ENCODE results near the gene MUC13. TPM values are rescaled to one million over a fixed set of nuclear protein-coding genes. Genes with fewer than 3 reads are reported as not detected.
A peak's percentile ranks its signal among the peaks of the same experiment; 100 is the strongest.

MUC13 gene
- total RNA-seq, 3 donors from 2014 or later: 3.9 TPM; not detected in 2

DNA sequence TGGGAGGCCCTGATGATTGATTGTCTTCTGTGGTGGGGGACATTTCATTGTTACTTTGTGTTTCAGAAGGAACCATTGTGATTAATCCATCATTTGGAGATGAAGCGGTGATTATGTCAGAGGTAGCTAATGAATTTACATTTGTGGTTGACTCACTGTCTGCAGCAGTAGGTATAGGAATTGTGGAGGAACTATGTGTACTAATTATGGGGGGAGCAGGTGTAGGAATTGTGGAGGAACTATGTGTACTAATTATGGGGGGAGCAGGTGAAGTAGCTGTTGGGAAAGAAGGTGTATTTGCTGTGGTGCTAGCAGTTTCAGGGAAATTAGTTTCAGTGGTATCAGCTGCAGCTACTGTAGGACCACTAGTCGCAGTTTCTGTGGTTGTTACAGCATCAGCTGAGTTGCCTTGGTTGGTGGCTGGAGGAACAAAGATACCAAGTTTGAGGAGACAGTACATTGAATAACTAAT is 6.9 kb downstream of the MUC13 start:
- Histone ChIP-seq H3K27me3 (no peaks in the 10 kb centered on the region), H3K9me3 (no peaks in the 10 kb centered on the region), H3K36me3 (no peaks in the 10 kb centered on the region), H3K4me1 (no peaks in the 10 kb centered on the region), H3K27ac (no peak overlapping the region), H3K4me3 (no peak overlapping the region)
- DNase-seq (ENCODE audit: low spot score in 2 of 2): no peak
- TF ChIP-seq, protein P1, sequence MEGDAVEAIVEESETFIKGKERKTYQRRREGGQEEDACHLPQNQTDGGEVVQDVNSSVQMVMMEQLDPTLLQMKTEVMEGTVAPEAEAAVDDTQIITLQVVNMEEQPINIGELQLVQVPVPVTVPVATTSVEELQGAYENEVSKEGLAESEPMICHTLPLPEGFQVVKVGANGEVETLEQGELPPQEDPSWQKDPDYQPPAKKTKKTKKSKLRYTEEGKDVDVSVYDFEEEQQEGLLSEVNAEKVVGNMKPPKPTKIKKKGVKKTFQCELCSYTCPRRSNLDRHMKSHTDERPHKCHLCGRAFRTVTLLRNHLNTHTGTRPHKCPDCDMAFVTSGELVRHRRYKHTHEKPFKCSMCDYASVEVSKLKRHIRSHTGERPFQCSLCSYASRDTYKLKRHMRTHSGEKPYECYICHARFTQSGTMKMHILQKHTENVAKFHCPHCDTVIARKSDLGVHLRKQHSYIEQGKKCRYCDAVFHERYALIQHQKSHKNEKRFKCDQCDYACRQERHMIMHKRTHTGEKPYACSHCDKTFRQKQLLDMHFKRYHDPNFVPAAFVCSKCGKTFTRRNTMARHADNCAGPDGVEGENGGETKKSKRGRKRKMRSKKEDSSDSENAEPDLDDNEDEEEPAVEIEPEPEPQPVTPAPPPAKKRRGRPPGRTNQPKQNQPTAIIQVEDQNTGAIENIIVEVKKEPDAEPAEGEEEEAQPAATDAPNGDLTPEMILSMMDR (IDR thresholded peaks at IDR 0.05): no peak
- TF ChIP-seq POLR2AphosphoS5 (IDR thresholded peaks at IDR 0.05) (no peak), POLR2A (IDR thresholded peaks at IDR 0.05) (no peak)
- intact Hi-C loops (cut with DNase I; ENCODE audit: low total_unique reads): no loop called here

DNA sequence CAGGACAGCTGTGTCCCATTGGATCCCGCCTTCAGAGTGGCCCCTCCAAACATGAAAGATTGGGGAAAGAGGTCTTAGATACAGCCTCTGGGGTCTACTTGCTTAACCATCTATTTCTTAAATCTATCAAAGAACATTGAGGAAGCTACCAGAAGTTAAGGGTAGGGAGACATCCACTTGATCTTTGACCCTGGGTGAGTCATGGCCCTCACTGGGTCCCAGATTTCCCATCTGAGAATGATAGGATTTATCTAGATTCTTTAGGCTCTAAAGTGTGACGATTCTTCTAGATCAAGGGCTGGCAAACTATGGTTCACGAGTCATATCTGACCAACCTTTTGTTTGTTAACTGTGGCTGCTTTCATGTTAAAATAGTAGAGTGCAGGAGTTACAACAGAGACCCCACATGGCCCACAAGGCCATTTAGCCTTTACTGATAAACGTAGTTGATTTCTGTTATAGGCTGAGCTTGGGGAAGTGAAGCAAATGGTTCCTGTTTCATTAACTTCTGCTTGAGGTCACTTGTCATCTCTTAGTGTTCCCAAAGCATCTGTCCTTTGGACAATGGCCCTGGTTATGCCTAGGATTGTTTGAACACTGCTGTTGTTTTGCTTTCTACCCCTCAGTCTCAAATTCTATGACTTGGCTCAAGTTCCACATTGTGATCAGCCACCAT is 8.0 kb downstream of the MUC13 start:
- H3K9me3 ChIP-seq: no peaks in the 10 kb centered on the region
- no peak for DNase-seq (ENCODE audit: low spot score in 2 of 2)
- TF ChIP-seq, protein P1 (IDR thresholded peaks at IDR 0.05): no peak
- no peak for TF ChIP-seq POLR2A (IDR thresholded peaks at IDR 0.05)
- no peak for TF ChIP-seq POLR2AphosphoS5 (IDR thresholded peaks at IDR 0.05)
- H3K27ac ChIP-seq: no peak overlapping the region
- H3K4me3 ChIP-seq: no peak overlapping the region
- no peaks in the 10 kb centered on the region for H3K27me3 ChIP-seq
- H3K4me1 ChIP-seq: no peaks in the 10 kb centered on the region
- H3K36me3 ChIP-seq: no peaks in the 10 kb centered on the region
- intact Hi-C loops (cut with DNase I; ENCODE audit: low total_unique reads): no loop called here

DNA sequence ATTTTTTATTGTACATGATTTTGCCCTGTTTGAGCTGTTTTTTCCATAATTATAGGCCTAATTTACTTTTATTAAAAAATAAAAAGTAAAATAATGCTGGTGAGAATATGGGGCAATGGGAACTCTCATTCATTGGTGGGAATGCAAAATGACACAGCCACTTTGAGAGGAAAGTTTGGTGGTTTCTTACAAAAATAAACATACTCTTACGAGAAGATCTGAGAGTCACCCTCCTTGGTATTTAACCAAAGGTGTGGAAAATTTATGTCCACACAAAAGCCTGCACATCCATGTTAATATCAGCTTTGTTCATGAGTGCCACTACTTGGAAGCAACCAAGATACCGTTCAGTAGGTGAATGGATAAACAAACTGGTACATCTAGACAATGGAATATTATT is 9.8 kb downstream of the MUC13 start:
- no peaks in the 10 kb centered on the region for H3K4me1 ChIP-seq
- no peaks in the 10 kb centered on the region for H3K9me3 ChIP-seq
- no peak overlapping the region for H3K27ac ChIP-seq
- no peaks in the 10 kb centered on the region for H3K36me3 ChIP-seq
- no peak for DNase-seq (ENCODE audit: low spot score in 2 of 2)
- TF ChIP-seq, protein P1 (IDR thresholded peaks at IDR 0.05): no peak
- no peaks in the 10 kb centered on the region for H3K27me3 ChIP-seq
- intact Hi-C loops (cut with DNase I; ENCODE audit: low total_unique reads): no loop called here
- H3K4me3 ChIP-seq: no peak overlapping the region

DNA sequence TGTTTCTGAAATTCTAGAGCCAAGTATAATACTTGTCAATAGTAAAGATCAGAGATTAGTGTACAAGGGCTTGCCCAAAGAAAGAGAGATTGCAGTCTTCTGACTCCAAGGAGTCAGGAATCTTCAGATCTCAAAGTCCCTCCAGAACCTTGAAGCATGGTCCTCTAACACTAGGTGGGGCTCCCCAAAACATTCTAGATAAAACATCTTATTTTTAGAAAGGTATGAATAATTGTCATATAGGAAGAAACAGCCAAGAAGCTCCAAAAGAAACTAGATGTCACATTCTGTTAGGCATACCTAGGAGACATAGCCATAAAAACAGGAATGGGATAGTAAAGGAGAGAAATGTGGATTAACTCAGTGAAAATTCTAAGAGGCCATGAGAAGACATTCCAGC is 10.7 kb downstream of the MUC13 start:
- intact Hi-C loops (cut with DNase I; ENCODE audit: low total_unique reads): no loop called here
- no peak for DNase-seq (ENCODE audit: low spot score in 2 of 2)

DNA sequence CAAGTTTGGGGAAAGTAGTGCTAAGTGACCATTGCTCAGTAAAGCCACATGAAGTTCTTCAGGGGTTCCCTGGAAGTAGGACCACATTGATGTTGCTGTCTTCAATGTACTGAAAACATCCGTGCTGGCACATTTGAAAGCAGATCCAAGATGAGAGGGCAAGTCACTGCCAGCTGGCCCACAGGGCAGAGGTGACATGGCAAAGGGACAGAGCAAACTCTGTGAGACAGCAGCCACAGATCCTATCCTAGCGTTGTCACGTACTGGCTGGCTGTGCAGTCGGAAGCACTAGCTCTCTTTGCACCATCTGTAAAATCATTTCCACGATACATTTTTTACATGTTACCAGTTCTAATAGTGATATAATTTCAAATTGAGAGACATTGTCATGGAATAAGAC is 13.8 kb downstream of the MUC13 start:
- Histone ChIP-seq H3K4me3 (no peak overlapping the region), H3K36me3 (no peaks in the 10 kb centered on the region), H3K27me3 (no peaks in the 10 kb centered on the region), H3K27ac (no peak overlapping the region), H3K9me3 (no peaks in the 10 kb centered on the region), H3K4me1 (no peaks in the 10 kb centered on the region)
- DNase-seq (ENCODE audit: low spot score in 2 of 2): peak; percentile 27 to 63
- TF ChIP-seq, protein P1 (IDR thresholded peaks at IDR 0.05): no peak
- TF ChIP-seq POLR2A (IDR thresholded peaks at IDR 0.05) (no peak), POLR2AphosphoS5 (IDR thresholded peaks at IDR 0.05) (no peak)
- intact Hi-C loops (cut with DNase I; ENCODE audit: low total_unique reads): no loop called here

More for the DNA sequence above, 10.7 kb downstream of the MUC13 start:
- TF ChIP-seq, protein P1 (IDR thresholded peaks at IDR 0.05): no peak
- no peak for TF ChIP-seq POLR2A (IDR thresholded peaks at IDR 0.05)
- TF ChIP-seq POLR2AphosphoS5 (IDR thresholded peaks at IDR 0.05): no peak
- Histone ChIP-seq H3K4me3 (no peak overlapping the region), H3K9me3 (no peaks in the 10 kb centered on the region), H3K27me3 (no peaks in the 10 kb centered on the region), H3K27ac (no peak overlapping the region), H3K36me3 (no peaks in the 10 kb centered on the region), H3K4me1 (no peaks in the 10 kb centered on the region)

Data from breast epithelium (tissue), 4 donors.